Left colon (tissue), 2 donors: ENCODE data around the gene INF2. TPM values are rescaled to one million over a fixed set of nuclear protein-coding genes. Genes with fewer than 3 reads are reported as not detected.
"Not testable (repeated sequence)": the region's sequence is repeated elsewhere in the genome, so short reads cannot be mapped to it uniquely, and the experiment has no call there.

Experiments used
- ATAC-seq: fragments of 200-7000 bp; cut with Tn5 transposase; one replicate; pipeline ENCODE4 v1.9.1; 2020; ENCODE audit warnings: mild to moderate bottlenecking, moderate library complexity
- DNase-seq, 2 donors: peaks; one replicate each; pipeline ENCODE4 v3.0.0-alpha.2; 2020
- intact Hi-C, 2 donors: fragments of 100-400 bp; cut with DNase I in 1 of 2; cut with micrococcal nuclease in 1 of 2; formaldehyde crosslinking; loops; one replicate each; pipeline versions ENCODE4 v1.11.2 to v1.14.0; 2022; cut with DNase I, micrococcal nuclease
- total RNA-seq, 2 donors: library from RNA; stranded (reverse); fragmentation: NEBNext Ultra II Directional; extraction: Animal tissue kit (Norgen Biotek cat#: 25700); gene quantifications; one replicate each; pipeline ENCODE4 v1.2.1, GENCODE V29; 2021
- donor health status: DM: no; HTN: no; CAD: no.
- donor health status: DM: yes; HTN: yes; CAD: no.

INF2 gene
- total RNA-seq, 2 donors from 2014 or later, result 187 to 203 TPM

GRCh38 chr14:104739026-104739425 lies 49.6 kb downstream of the INF2 start:
- ATAC-seq (no peak), DNase-seq (no peak)
- intact Hi-C loops, result no loop called here

- ATAC-seq (peak; percentile 69), DNase-seq (no peak)
- intact Hi-C loops, result no loop called here
Measured at GRCh38 chr14:104739546-104740516, 50.4 kb downstream of the INF2 start.

GRCh38 chr14:104741108-104741802 lies 51.8 kb downstream of the INF2 start:
- ATAC-seq (no peak), DNase-seq (no peak)
- intact Hi-C loops, result no loop called here

- intact Hi-C loops, result no loop called here
- ATAC-seq (no peak), DNase-seq (no peak)
Measured at GRCh38 chr14:104741803-104742251, 52.4 kb downstream of the INF2 start.

- DNase-seq (no peak), ATAC-seq (no peak)
- intact Hi-C loops, result no loop called here
Measured at GRCh38 chr14:104742586-104743455, 53.4 kb downstream of the INF2 start.

GRCh38 chr14:104743461-104744380 lies 54.3 kb downstream of the INF2 start:
- DNase-seq, result no peak
- intact Hi-C loops, result no loop called here
- no peak for ATAC-seq

GRCh38 chr14:104744484-104744883 lies 55.1 kb downstream of the INF2 start:
- no peak for ATAC-seq
- intact Hi-C loops, result no loop called here
- no peak for DNase-seq

GRCh38 chr14:104745431-104745830 lies 56.0 kb downstream of the INF2 start:
- ATAC-seq (no peak), DNase-seq (no peak)
- intact Hi-C loops, result no loop called here

- DNase-seq (no peak), ATAC-seq (no peak)
- intact Hi-C loops, result no loop called here
Measured at GRCh38 chr14:104746071-104746545, 56.7 kb downstream of the INF2 start.

GRCh38 chr14:104746934-104747481 lies 57.6 kb downstream of the INF2 start:
- ATAC-seq (peak; percentile 61), DNase-seq (peak in 1 of 2 donors; percentile 60)
- intact Hi-C loops, result no loop called here

GRCh38 chr14:104747876-104748275 lies 58.5 kb downstream of the INF2 start:
- no peak for DNase-seq
- no peak for ATAC-seq
- intact Hi-C loops, result no loop called here

GRCh38 chr14:104749111-104749649 lies 59.8 kb downstream of the INF2 start:
- DNase-seq (peak; percentile 66 to 77), ATAC-seq (peak; percentile 33)
- intact Hi-C loops, result no loop called here

GRCh38 chr14:104750056-104750752 lies 60.8 kb downstream of the INF2 start:
- intact Hi-C loops, result no loop called here
- ATAC-seq (no peak), DNase-seq (no peak)

- intact Hi-C loops, ATAC-seq, DNase-seq: not testable (repeated sequence)
Measured at GRCh38 chr14:104750753-104751057, 61.3 kb downstream of the INF2 start.

- no peak for DNase-seq
- ATAC-seq, result no peak
- intact Hi-C loops, result no loop called here
Measured at GRCh38 chr14:104751539-104752422, 62.4 kb downstream of the INF2 start.

GRCh38 chr14:104752423-104752734 lies 63.0 kb downstream of the INF2 start:
- ATAC-seq, result no peak
- no peak for DNase-seq
- intact Hi-C loops, result no loop called here
